ENCODE data around the gene WDR19. TPM values are rescaled to one million over a fixed set of nuclear protein-coding genes. Genes with fewer than 3 reads are reported as not detected.

WDR19 gene
- total RNA-seq, 4 donors from 2014 or later = 53.6 to 71.2 (median 66.1) TPM

- no peak for TF ChIP-seq CTCF (IDR thresholded peaks at IDR 0.05; ENCODE audit: low read depth)
Measured at GRCh38 chr4:39319676-39320075, 137.3 kb downstream of the WDR19 start.

GRCh38 chr4:39320381-39321115, 138.2 kb downstream of the WDR19 start:
- TF ChIP-seq CTCF (IDR thresholded peaks at IDR 0.05; ENCODE audit: low read depth) = no peak

GRCh38 chr4:39323821-39324220, 141.5 kb downstream of the WDR19 start:
- TF ChIP-seq CTCF (IDR thresholded peaks at IDR 0.05; ENCODE audit: low read depth) = no peak

- TF ChIP-seq CTCF (IDR thresholded peaks at IDR 0.05; ENCODE audit: low read depth) = no peak
Measured at GRCh38 chr4:39324446-39324845, 142.1 kb downstream of the WDR19 start.

GRCh38 chr4:39324897-39325613, 142.7 kb downstream of the WDR19 start:
- TF ChIP-seq CTCF (IDR thresholded peaks at IDR 0.05; ENCODE audit: low read depth) = no peak

- no peak for TF ChIP-seq CTCF (IDR thresholded peaks at IDR 0.05; ENCODE audit: low read depth)
Measured at GRCh38 chr4:39326468-39326977, 144.2 kb downstream of the WDR19 start.

- TF ChIP-seq CTCF (IDR thresholded peaks at IDR 0.05; ENCODE audit: low read depth) = no peak
Measured at GRCh38 chr4:39330353-39330752, 148.0 kb downstream of the WDR19 start.
